Hepatic stellate cell (primary cell): ENCODE results near the gene SPEG.

ENCODE experiments used
- DNase-seq: peaks from one replicate; pipeline ENCODE4 v3.0.0; 2011; ENCODE audit warnings: low spot score

Gene SPEG

GRCh38 chr2:219425238-219426067 lies 9.2 kb upstream of the SPEG start:
- DNase-seq: no peak

- DNase-seq: no peak
Measured at GRCh38 chr2:219426068-219426443, 8.6 kb upstream of the SPEG start.

DNA sequence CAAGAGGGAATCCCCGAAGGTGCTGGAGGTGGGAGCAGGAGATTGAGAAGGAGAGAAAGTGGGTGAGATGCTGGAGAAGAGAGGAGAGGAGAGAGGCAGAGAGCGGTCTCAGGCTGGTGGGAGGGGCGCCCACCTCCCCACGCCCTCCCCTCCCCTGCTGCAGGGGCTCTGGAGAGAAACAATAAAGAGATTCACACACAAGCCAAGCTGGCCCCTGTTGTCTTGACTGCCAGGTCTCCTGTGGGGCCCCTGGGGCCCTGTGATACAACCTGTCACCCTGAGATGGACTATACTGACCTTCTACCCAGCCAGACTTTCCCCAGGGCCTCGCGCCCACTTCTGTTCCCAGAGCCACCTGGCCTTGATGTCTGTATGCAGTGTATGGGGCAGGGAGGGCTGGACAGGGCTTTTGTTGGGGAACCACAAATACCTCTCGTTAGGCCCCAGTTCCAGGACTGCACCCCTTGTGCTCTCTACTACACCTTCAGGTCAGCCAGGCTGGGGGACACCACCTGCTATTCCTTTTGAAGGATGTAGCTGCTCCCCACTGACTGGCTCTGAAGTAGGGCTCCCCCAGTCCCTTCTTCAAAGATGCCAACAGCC lies 8.0 kb upstream of the SPEG start:
- DNase-seq: no peak

DNA sequence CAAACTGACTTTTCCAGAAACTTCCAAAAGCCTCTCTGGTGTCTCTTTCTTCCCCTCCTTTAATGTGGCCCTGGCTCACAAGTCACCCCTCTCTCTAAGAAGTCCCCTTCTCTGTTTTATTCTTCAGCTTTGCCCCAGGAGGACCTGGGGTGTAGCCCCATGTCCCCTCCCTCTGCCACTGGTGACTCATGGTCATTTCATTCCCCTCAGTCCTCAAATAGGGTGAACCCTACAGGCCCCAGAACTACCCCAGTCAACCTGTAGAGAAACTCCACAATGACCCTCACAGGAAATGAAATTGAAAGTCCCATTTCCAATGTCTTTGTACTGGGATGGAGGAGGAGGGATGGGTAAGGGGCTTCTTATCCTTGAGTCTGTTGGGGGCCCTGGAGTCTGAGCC lies 6.2 kb upstream of the SPEG start:
- DNase-seq: no peak

- DNase-seq: no peak
Measured at GRCh38 chr2:219429958-219430606, 4.6 kb upstream of the SPEG start.

DNA sequence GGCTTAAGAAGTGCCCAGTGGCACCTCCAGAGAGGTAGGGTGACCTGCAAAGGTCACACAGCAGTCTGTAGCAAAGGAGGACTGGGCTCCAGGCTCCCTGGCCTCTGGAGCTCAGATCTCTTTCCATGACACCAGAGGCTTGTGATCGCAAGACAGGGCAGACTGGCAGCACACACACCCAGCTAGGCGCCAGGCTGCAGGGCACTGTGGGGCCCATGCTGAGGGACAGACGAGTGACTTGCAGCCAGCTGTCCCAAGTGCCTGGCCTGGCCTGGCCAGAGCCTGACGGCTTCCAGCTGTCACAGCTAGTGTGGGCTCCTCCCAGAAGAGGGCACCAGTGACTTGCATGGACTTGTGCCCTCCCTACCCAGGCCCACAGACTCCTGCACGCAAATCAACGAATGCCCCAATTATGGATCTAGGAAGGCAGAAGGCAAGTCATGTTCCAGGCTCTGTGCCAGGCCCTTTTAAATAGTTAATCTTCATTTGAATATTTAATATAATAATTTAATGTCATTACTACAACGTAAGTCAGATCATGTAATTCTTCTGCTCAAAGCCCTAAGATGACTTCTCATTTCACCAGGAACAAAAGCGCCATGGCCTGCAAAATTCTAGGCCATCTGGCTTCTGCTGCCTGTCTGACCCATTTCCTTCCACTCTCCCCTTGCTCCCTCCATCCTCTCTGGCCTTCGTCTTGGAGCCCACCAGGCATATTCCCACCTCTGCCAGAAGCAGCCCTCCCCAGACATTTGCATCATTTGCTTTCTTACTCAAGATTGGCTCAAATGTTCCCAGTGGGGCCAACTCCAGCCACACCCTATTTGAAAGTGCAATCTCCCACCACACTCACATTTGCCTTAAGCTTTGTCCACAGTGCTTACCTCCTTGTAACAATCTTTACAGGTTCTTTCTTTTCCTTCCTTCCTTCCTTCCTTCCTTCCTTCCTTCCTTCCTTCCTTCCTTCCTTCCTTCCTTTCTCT lies 3.7 kb upstream of the SPEG start:
- peak; percentile 78 for DNase-seq

GRCh38 chr2:219433666-219434467 lies 776 bp upstream of the SPEG start:
- peak; percentile 50 for DNase-seq

GRCh38 chr2:219434468-219434717 lies 250 bp upstream of the SPEG start:
- DNase-seq: no peak

DNA sequence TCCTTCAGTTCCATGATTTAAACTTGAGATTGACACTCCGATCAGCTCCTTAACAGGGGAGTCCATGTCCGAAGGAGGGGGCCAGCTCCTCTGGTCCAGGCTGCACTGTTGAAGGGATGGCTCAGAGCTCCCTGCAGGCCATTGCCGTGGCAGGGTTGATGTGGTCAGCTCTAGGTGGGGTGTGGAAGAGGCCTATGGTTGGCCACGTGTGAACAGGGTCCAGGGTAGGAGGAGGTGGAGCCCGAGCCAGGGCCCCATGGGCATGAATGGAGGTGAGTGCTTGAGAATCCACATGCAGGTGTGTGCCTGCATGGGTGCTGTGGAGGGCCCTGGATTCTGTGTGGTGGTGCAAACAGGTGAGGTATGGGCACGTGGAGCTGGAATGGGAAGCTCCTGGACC lies 1.1 kb downstream of the SPEG start:
- no peak for DNase-seq

DNA sequence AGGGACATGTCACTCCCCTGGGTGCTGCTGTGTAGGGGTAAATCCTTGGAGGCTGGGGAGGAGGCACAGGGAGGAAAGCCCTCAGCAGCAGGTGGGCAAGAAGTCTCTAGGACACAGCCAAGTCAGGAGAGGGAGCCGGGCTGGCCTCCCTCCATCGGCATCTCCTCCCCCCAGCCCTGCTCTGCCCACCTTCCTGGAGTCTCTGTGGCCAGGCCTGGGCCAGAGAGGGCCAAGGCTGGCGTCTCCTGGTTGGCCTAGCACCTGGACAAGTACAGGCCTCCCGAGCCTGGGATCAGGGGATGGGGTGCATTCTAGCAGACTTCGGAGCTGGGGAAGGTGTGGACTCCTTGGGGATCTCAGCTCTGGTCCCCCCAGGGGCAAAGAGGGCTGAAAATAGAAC lies 1.8 kb downstream of the SPEG start:
- no peak for DNase-seq

DNA sequence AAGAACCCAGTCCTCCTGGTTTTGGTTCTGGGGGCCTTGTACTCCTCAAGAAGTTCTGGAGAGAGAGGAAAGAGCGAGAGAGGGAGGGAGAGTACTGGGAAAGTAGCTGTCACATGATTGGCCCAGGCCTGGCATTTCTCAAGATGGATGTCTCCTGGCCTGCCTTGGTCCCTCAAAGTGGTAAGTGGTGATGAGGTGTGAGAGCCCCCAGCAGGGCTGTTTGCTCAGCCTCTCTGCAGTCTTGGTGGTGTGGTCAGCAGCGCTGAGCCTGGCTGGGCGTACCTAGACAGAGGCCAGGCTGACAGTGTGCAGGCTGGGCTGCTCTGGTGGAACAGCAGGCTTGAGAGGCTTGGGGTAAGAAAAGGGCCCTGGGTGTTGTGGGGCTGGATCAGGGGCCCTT lies 2.5 kb downstream of the SPEG start:
- no peak for DNase-seq

GRCh38 chr2:219437690-219438206 lies 3.1 kb downstream of the SPEG start:
- no peak for DNase-seq

- no peak for DNase-seq
Measured at GRCh38 chr2:219438453-219438852, 3.8 kb downstream of the SPEG start.

GRCh38 chr2:219439506-219439905 lies 4.9 kb downstream of the SPEG start:
- no peak for DNase-seq

DNA sequence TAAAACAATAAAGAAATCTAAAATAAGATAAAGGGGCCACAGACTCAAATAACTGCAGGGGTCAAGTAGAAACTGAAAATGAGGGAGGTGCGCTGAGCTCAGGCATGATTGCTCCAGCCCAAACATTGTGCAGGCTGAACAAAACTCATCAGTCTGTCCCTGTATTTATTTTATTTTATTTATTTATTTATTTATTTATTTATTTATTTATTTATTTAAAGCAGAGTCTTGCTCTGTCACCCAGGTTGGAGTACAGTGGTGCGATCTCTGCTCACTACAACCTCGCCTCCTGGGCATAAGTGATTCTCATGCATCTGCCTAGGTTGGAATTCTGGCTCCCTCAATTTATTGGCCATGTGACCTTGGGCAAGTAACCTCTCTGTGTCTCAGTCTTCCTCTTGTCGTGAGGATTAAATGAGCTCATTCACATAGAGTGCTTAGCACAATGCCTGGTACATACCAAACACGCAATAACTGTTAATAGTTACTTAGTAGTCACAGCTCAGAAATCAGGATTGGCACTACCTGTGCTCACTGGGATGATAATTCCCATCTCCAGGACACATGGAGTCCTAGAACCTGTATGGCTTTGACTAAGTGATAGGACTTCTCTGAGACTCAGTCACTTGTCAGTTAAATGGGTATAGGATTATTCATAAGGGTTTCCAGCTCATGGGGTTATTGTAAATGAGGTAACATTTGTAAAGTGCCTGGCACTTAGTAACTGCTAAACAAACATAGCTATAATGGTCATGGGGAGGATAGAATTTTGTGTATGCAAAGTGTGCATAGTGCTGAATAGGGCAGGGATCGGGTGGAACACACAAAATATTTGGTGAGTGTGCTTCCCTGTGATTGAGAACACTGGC lies 6.0 kb downstream of the SPEG start:
- DNase-seq: peak; percentile 70

DNA sequence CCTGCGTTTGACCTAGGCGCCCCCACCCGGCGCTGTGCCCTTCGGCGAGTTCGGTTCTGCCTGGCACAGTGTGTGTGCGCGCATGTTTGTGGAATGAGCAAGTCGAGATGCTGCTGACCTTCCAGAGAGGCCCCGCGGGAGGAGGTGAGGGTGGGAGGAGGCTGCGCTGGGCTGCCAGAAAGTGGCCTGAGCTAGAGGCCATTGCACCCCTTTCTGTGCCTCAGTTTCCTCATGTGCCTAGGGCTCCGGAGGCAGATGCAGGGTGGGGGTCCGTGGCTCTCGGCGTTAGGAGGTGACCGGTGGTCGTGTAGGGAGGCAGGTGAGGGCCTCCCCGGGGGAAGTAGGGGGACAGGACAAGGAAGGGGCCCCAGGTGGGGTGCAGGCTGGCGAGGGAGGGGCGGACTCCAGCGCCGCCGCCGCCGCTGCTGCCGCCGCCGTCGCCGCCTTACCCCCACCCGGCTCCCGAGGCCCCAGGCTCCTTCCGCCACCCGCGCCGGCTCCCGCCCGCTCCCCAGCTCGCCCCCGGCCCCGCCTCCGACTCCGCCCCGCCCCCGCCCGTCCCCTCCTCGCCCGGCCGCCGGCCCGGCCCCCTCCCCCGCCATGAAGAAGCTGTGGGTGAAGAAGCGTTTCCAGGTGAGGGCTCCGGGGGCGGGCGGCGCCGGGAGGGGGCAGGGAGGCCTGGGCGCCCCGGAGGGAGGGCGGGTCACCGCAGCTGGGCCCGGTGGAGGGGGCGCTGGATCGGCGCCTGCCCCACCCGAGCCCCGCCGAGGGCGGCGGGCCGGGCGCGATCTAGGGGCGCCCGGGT lies 7.0 kb downstream of the SPEG start:
- peak; percentile 90 for DNase-seq

DNA sequence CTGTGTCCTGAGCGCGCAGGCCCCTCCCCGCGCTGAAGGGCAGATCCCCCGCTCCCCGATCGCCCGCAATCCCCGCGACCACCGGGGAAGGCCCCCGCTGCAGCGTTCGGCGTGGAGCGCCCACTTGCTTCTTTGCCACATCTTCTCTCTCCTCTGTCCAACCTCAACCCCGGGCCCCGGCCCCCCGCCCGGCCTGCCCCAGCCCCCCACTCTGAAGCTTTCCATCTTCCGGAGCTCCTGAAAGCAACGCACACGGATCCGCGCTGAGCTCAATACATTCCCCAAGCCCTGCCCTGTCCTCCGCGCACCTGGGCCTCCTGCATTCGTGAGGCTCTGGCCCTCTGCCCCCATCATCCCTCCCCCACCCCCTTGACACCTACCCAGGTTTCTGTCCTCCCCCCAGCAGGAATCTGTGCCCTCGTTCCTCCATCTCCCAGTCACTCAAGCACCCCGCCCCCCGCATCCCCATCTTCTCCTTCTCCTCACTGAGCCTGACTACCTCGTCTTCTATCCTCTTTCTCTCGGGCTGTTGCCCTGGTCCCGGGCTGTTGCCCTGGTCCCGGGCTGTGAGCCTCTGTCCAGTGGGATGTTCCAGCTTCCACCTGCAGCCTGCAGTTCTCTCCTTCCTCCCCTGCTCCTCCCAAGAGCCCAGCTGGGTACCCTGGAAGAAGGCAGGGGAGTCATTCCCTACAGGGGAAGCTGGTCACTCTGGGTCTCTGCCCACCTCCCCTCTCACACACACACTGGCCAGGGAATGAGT lies 7.8 kb downstream of the SPEG start:
- no peak for DNase-seq

DNA sequence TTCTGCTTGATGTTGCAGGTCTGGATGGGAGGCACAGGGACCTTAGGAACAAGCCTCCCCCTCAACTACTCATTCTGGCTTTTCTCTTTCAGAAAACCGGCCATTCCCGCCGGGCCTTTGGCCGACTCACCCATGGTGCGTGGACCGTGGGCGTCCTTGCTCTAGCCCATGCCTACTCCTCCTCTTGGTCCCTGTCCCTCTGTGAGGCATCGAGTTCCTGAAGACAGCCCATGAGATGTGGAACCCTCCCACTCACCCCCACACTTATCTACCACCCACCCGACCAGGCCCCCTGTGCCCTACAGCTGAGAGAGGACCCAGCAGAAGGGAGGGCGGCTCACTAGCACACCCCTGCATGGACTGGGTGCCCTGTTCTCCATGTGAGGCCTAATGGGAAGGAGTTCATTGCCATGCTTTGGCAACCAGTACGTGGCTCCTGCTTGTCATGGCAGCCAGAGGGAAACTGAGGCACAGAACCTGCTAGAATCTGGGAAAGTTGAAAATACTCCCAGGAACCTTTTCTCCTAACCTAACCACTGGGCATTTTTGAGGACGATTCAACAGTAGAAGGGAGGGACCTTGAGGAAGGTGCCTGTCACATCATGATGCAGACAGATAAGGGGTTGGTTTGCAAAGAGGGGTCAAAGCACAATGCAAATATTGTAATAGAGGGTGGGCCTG lies 8.5 kb downstream of the SPEG start:
- DNase-seq: no peak
